ENCODE measurements around the gene CHRM4.
"Not testable (repeated sequence)": the region's sequence is repeated elsewhere in the genome, so short reads cannot be mapped to it uniquely, and the experiment has no call there.

CHRM4 gene

DNA sequence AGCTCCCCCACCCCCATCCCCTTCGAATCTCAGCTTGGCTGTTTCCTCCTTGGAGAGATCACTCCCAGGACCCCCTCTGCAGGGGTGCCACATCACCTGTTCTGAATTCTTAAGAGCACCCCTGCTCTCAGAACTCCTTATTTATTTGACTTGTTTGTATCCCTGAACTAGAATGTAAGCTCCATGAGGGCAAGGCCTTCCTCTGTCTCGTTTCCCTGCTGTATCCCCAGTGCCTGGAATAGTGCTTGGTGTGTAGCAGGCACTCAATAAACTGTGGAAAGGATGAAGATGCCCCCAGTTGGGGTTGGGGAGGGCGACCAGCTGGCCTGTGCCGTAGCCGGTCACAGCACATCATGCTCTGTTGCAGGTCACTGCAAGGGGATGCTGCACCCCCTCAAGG is 13.7 kb downstream of the CHRM4 start:
- Mint-ChIP-seq H3K9me3 (no peaks in the 10 kb centered on the region), H3K36me3 (ENCODE audit: insufficient read depth) (peaks cover 58% of the 10 kb centered on the region), H3K27me3 (peaks cover 7% of the 10 kb centered on the region), H3K27ac (ENCODE audit: low read depth) (no peak overlapping the region), H3K4me3 (no peak overlapping the region), H3K4me1 (peaks cover 13% of the 10 kb centered on the region)
- ATAC-seq (replicated peaks; ENCODE audit: extremely low read depth, poor library complexity, severe bottlenecking) (no peak), DNase-seq (ENCODE audit: low spot score in 2 of 2) (no peak)

DNA sequence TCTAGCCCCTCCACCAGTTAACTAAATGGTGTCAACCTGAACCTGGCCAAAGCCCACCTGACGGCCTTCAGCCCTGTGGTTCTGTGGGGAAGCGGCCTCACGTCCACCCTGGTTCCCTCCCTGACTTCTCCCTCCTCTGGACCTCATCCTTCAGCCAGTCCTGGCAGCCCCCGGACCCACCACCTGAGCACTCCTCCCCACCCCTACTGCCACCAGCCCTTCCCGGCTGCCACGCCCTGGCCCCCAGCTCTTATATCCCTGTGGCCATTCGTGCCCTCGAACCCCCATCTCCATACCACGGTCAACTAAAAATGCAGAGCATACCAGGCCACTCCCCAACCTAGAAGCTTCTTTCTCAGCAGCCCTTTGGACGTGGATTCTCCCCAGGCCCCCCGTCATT is 14.3 kb downstream of the CHRM4 start:
- peaks cover 60% of the 10 kb centered on the region for H3K36me3 Mint-ChIP-seq (ENCODE audit: insufficient read depth)
- H3K9me3 Mint-ChIP-seq, result no peaks in the 10 kb centered on the region
- peaks cover 5% of the 10 kb centered on the region for H3K27me3 Mint-ChIP-seq
- peaks cover 12% of the 10 kb centered on the region for H3K4me1 Mint-ChIP-seq
- H3K27ac Mint-ChIP-seq (ENCODE audit: low read depth), result no peak overlapping the region
- no peak overlapping the region for H3K4me3 Mint-ChIP-seq
- no peak for DNase-seq (ENCODE audit: low spot score in 2 of 2)
- ATAC-seq (replicated peaks; ENCODE audit: extremely low read depth, poor library complexity, severe bottlenecking), result no peak

GRCh38 chr11:46376258-46377050 is 15.1 kb downstream of the CHRM4 start:
- Mint-ChIP-seq H3K36me3 (ENCODE audit: insufficient read depth) (peaks cover 60% of the 10 kb centered on the region), H3K27me3 (no peaks in the 10 kb centered on the region), H3K4me1 (peaks cover 7% of the 10 kb centered on the region), H3K9me3 (no peaks in the 10 kb centered on the region), H3K4me3 (no peak overlapping the region), H3K27ac (ENCODE audit: low read depth) (no peak overlapping the region)
- ATAC-seq (replicated peaks; ENCODE audit: extremely low read depth, poor library complexity, severe bottlenecking) (no peak), DNase-seq (ENCODE audit: low spot score in 2 of 2) (no peak)

GRCh38 chr11:46375392-46376101 is 16.0 kb downstream of the CHRM4 start:
- no peaks in the 10 kb centered on the region for H3K27me3 Mint-ChIP-seq
- ATAC-seq (replicated peaks; ENCODE audit: extremely low read depth, poor library complexity, severe bottlenecking) (no peak), DNase-seq (ENCODE audit: low spot score in 2 of 2) (no peak)
- H3K4me3 Mint-ChIP-seq, result no peak overlapping the region
- H3K36me3 Mint-ChIP-seq (ENCODE audit: insufficient read depth), result peaks cover 61% of the 10 kb centered on the region
- H3K4me1 Mint-ChIP-seq, result peaks cover 7% of the 10 kb centered on the region
- no peak overlapping the region for H3K27ac Mint-ChIP-seq (ENCODE audit: low read depth)
- H3K9me3 Mint-ChIP-seq, result no peaks in the 10 kb centered on the region

DNA sequence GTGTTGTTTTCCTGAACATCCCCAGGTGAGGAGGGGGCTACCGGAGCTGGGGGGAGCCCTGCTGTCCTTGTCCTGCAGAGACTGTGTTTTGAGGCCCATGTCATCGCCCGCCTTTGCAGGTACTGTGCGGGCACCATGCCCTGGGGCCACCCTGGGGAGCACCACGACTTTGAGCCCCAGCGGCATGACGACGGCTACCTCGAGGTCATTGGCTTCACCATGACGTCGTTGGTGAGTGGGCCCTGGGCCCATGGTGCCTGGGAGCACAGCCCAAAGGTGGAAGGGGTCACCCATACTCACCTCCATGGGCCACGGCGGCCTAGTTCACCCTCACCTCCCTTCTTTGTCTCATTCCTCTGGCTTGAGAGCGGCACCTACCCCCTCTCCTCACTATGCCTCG is 16.8 kb downstream of the CHRM4 start:
- Mint-ChIP-seq H3K9me3 (no peaks in the 10 kb centered on the region), H3K27me3 (no peaks in the 10 kb centered on the region), H3K36me3 (ENCODE audit: insufficient read depth) (peaks cover 64% of the 10 kb centered on the region), H3K4me1 (peaks cover 9% of the 10 kb centered on the region), H3K4me3 (no peak overlapping the region), H3K27ac (ENCODE audit: low read depth) (no peak overlapping the region)
- no peak for ATAC-seq (replicated peaks; ENCODE audit: extremely low read depth, poor library complexity, severe bottlenecking)
- no peak for DNase-seq (ENCODE audit: low spot score in 2 of 2)

- no peak for ATAC-seq (replicated peaks; ENCODE audit: extremely low read depth, poor library complexity, severe bottlenecking)
- H3K36me3 Mint-ChIP-seq (ENCODE audit: insufficient read depth), result peaks cover 63% of the 10 kb centered on the region
- H3K27ac Mint-ChIP-seq (ENCODE audit: low read depth), result no peak overlapping the region
Observed at GRCh38 chr11:46373787-46374740, 17.5 kb downstream of the CHRM4 start.

GRCh38 chr11:46372501-46372900 is 19.1 kb downstream of the CHRM4 start:
- not testable (repeated sequence) for H3K27ac Mint-ChIP-seq (ENCODE audit: low read depth); DNase-seq (ENCODE audit: low spot score in 2 of 2); H3K27me3 Mint-ChIP-seq; ATAC-seq (replicated peaks; ENCODE audit: extremely low read depth, poor library complexity, severe bottlenecking); H3K9me3 Mint-ChIP-seq; H3K4me3 Mint-ChIP-seq
- Mint-ChIP-seq H3K36me3 (ENCODE audit: insufficient read depth) (peaks cover 71% of the 10 kb centered on the region), H3K4me1 (peaks cover 10% of the 10 kb centered on the region)

More at GRCh38 chr11:46373787-46374740, 17.5 kb downstream of the CHRM4 start:
- H3K4me1 Mint-ChIP-seq, result peaks cover 9% of the 10 kb centered on the region
- H3K27me3 Mint-ChIP-seq, result no peaks in the 10 kb centered on the region
- no peak overlapping the region for H3K4me3 Mint-ChIP-seq
- no peak for DNase-seq (ENCODE audit: low spot score in 2 of 2)
- no peaks in the 10 kb centered on the region for H3K9me3 Mint-ChIP-seq

DNA sequence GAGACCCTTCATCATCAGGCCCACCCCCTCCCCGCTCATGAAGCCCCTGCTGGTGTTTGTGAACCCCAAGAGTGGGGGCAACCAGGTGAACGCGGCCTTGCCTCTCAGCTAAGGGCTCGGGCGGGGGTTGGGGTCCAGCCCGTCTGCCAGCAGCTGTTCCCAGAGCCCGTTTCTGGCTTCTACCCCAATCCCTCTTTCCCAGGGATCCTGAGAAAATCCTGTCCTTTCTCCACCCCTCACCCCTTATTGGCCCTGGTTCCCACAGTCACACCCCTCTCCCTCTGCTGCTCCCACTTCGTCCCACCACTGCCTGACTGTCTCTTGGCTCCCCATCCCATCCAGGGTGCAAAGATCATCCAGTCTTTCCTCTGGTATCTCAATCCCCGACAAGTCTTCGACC is 19.5 kb downstream of the CHRM4 start:
- Mint-ChIP-seq H3K4me3 (no peak overlapping the region), H3K36me3 (ENCODE audit: insufficient read depth) (peaks cover 70% of the 10 kb centered on the region), H3K4me1 (peaks cover 14% of the 10 kb centered on the region)

DNA sequence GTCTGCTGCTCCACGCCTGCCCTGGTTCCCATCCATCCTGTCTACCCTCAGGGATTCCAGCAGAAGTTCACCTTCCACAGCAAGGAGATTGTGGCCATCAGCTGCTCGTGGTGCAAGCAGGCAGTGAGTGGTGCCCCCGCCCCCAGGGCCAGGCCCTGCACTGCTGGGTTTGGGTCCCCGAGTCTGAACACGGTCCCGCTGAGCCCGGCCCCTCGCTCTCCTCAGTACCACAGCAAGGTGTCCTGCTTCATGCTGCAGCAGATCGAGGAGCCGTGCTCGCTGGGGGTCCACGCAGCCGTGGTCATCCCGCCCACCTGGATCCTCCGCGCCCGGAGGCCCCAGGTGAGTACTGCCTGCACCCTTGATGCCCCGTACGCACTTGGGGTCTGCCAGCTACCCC is 20.3 kb downstream of the CHRM4 start:
- peaks cover 64% of the 10 kb centered on the region for H3K36me3 Mint-ChIP-seq (ENCODE audit: insufficient read depth)
- H3K4me3 Mint-ChIP-seq, result not testable (repeated sequence)

More for the DNA sequence above, 19.5 kb downstream of the CHRM4 start:
- Mint-ChIP-seq H3K9me3 (no peaks in the 10 kb centered on the region), H3K27me3 (no peaks in the 10 kb centered on the region), H3K27ac (ENCODE audit: low read depth) (no peak overlapping the region)
- ATAC-seq (replicated peaks; ENCODE audit: extremely low read depth, poor library complexity, severe bottlenecking) (no peak), DNase-seq (ENCODE audit: low spot score in 2 of 2) (no peak)

DNA sequence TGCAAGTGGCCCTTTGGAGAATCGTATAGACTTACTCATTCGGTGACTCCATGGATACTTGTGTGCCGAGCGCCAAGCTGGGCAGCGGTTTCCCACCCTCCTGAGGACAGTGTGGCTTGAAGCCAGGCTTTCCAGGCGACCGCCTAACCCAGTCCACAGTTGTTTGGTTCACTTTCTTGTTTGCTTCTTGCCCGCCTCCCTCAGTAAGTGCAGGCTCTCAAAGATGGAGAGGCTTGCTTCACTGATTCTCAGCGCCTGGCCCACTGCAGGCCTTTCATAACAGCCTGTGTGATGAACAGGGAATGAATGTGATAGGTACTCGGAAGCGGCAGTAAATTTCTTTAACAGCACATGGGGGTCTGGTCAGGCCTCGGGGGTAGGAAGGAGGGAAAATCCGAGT is 21.3 kb downstream of the CHRM4 start:
- Mint-ChIP-seq H3K9me3 (no peaks in the 10 kb centered on the region), H3K27ac (ENCODE audit: low read depth) (no peak overlapping the region), H3K4me3 (no peak overlapping the region), H3K27me3 (no peaks in the 10 kb centered on the region), H3K36me3 (ENCODE audit: insufficient read depth) (peaks cover 54% of the 10 kb centered on the region), H3K4me1 (peaks cover 21% of the 10 kb centered on the region)
- DNase-seq (ENCODE audit: low spot score in 2 of 2), result no peak
- ATAC-seq (replicated peaks; ENCODE audit: extremely low read depth, poor library complexity, severe bottlenecking), result no peak

More for the DNA sequence above, 20.3 kb downstream of the CHRM4 start:
- not testable (repeated sequence) for H3K27me3 Mint-ChIP-seq; H3K27ac Mint-ChIP-seq (ENCODE audit: low read depth); ATAC-seq (replicated peaks; ENCODE audit: extremely low read depth, poor library complexity, severe bottlenecking); H3K9me3 Mint-ChIP-seq; DNase-seq (ENCODE audit: low spot score in 2 of 2)
- peaks cover 16% of the 10 kb centered on the region for H3K4me1 Mint-ChIP-seq

DNA sequence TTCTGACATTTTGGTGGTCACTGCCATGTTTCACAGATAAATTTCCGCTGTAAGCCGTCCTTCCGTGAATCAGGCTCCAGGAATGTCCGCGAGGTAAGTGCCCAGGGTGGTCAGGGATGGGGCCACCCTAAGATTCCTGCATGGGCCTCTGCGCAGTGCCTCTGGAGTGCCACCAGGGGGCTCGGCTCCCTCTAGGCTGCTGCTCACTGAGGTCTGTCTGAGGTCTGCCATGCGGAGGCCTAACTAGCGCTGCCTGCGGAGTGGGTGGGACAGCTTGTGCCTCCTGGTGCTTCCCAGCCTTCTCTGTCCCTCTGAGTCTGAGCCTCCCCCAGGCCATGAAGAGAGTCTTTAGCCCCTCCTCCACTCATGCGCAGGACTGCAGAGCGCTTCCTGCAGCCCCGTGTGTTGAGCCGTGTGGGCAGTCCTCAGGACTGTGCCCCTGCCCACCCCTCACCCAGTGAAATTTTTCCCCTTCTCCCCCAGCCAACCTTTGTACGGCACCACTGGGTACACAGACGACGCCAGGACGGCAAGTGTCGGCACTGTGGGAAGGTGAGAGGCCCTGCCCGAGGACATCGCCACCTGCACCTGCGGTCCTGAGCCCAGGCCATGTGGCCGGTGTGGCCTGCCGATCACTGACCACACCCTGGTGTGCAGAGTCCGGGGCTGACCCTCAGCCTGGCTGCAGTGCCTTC is 22.0 kb downstream of the CHRM4 start:
- Mint-ChIP-seq H3K36me3 (ENCODE audit: insufficient read depth) (peaks cover 48% of the 10 kb centered on the region), H3K4me3 (no peak overlapping the region), H3K27ac (ENCODE audit: low read depth) (no peak overlapping the region), H3K4me1 (peaks cover 27% of the 10 kb centered on the region), H3K27me3 (no peaks in the 10 kb centered on the region), H3K9me3 (no peaks in the 10 kb centered on the region)
- DNase-seq (ENCODE audit: low spot score in 2 of 2) (no peak), ATAC-seq (replicated peaks; ENCODE audit: extremely low read depth, poor library complexity, severe bottlenecking) (no peak)

DNA sequence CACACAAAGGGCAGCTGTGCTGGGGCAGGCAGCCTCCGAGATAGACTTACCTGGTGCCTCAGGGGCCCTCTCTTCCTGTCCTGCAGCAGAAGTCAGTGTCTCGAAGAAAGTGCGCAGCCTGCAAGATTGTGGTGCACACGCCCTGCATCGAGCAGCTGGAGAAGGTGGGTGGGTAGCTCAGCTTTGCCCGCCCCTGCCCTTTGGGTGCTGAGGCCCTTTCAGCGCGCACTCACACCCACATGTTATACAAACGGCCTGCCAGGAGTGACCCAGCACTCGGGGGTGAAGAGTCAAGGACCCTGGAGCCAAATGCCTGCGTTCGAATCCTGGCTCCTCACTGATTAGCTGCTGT is 23.7 kb downstream of the CHRM4 start:
- Mint-ChIP-seq H3K4me1 (peaks cover 44% of the 10 kb centered on the region), H3K27ac (ENCODE audit: low read depth) (no peak overlapping the region), H3K36me3 (ENCODE audit: insufficient read depth) (peaks cover 45% of the 10 kb centered on the region), H3K27me3 (no peaks in the 10 kb centered on the region), H3K4me3 (no peak overlapping the region), H3K9me3 (no peaks in the 10 kb centered on the region)
- ATAC-seq (replicated peaks; ENCODE audit: extremely low read depth, poor library complexity, severe bottlenecking) (no peak), DNase-seq (ENCODE audit: low spot score in 2 of 2) (no peak)
